NCI-H2029 treated with DMSO at 0.1 percent for 48 hours (cell line): ENCODE measurements around the gene ARID5A.
"Not testable (repeated sequence)": the region's sequence is repeated elsewhere in the genome, so short reads cannot be mapped to it uniquely, and the experiment has no call there.

Experiments
- DNase-seq: peaks from one replicate; lab custom pipeline; 2025; lab: John Stamatoyannopoulos, UW

ARID5A gene

DNA sequence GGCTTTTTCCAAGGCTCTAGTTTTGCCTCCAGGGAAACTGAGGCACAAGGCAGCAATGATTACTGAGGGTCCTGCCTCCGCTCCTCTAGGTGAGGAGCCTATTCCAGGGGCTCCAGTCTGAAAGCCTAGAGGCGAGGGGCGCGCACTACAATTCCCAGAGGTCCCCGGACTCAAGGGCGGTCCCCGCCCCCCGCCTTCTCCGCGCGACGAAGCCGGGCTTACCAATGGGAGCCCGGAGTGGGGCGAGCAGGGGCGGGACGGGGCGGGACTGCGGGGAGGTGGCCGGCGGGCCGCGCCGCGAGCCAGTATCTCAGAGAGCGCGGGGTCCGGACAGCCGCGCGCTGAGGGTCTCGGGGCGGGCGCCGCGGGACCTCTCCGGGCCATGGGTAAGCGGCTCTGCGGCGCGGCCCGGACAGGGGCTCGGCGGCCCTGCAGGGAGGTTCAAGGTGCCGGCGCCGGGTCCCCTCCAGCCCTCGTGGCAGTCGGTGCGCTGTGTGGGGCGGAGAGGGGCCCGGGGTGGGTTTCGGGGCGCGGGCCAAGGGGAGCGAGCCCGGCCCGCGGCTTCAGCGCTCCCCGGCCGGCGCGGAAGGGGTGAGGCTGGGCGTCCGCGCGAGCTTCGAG lies at the start of gene ARID5A:
Gene ARID5A (plus strand): TSS at position 308 of the 621 bp plus-strand sequence. CDS start 75 bp downstream, at position 383.
- DNase-seq, result peak; percentile 8

DNA sequence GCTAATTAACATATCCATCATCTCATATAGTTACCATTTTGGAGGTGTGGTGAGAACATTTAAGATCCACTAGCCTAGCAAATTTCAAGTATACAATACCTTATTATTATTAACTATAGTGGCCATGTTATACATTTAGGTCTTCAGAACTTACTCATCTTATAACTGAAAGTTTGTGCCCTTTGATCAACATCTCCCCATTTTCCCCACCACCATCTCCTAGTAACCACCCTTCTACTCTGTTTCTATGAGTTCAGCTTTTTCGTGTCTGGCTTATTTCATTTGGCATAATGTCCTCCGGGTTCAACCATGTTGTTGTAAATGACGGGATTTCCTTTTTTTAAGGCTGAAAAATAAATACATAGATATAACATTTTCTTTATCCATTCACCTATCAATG lies 47.3 kb upstream of the ARID5A start:
- DNase-seq, result no peak

DNA sequence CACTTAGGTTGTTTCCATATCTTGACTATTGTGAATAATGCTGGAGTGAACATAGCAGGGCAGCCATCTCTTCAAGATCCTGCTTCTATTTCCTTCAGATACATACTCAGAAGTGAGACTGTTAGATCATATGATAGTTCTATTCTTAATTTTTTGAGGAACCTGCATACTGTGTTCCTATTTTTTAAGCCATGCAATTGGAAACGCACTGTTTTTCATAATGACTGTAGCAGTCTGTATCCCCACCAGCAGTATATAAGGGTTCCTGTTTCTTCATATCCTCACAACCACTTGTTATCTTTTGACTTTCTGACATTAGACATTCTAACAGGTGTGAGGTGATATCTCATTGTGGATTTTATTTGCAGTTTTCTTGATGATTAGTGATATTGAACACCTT lies 46.9 kb upstream of the ARID5A start:
- no peak for DNase-seq

GRCh38 chr2:96491860-96492497 lies 44.6 kb upstream of the ARID5A start:
- no peak for DNase-seq

DNA sequence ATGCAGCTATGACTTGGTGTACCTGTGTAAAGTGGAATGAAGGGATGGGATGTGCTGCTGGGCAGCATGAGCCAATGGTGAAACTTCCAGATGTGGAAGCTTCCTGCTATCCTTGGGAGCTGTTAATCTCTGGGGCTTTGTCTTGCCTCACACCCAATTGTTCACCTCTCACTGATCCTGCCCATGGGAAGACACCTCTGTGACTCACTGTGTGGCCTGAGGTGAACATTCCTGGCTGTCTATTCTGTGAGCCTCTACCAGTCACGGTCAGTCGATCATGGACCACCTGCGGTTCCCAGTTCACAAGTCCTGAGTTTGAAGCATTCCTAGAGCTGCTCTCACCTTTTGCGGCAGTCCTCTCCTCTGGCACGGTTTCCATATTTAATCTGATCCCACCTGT lies 43.5 kb upstream of the ARID5A start:
- no peak for DNase-seq

DNA sequence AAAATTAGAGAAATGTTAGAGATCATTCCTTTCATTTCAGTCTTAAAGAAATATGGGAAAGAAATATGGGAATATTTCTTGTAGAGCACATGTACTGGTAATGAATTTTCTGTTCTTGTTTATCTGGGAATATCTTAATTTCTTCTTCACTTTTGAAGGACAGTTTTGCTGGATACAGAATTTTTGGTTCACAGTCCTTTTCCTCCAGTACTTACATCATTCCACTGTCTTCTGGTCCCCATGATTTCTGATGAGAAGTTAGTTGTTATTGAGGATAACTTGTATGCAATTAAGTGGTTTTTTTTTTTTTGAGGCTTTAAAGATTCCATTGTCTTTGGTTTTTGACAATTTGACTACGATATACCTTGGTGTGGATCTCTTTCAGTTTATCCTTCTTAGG lies 42.4 kb upstream of the ARID5A start:
- no peak for DNase-seq

- DNase-seq, result no peak
These were observed 40.4 kb upstream of the ARID5A start for GRCh38 chr2:96495982-96496629.

DNA sequence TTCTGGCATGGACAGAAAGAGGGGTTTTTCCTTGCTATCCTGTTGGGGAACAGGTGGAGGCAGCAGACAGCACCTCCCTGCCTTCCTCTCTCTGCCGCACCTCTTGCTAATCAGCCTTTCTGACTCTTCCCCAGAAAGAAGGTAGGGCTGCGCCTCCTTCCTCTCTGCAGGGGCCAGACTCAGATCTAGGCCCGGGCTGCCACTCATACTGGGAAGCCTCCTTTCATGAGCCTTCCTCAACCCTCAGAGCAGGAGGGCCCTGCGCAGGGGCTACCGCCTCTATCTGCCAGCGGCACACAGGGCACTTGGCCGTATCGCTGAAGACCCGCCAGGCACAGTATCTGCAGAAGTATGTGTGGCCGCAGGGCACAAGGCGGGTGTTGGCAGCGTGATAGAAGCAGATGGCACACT lies 38.5 kb upstream of the ARID5A start:
- no peak for DNase-seq

GRCh38 chr2:96498611-96499010 lies 37.9 kb upstream of the ARID5A start:
- DNase-seq, result not testable (repeated sequence)

DNA sequence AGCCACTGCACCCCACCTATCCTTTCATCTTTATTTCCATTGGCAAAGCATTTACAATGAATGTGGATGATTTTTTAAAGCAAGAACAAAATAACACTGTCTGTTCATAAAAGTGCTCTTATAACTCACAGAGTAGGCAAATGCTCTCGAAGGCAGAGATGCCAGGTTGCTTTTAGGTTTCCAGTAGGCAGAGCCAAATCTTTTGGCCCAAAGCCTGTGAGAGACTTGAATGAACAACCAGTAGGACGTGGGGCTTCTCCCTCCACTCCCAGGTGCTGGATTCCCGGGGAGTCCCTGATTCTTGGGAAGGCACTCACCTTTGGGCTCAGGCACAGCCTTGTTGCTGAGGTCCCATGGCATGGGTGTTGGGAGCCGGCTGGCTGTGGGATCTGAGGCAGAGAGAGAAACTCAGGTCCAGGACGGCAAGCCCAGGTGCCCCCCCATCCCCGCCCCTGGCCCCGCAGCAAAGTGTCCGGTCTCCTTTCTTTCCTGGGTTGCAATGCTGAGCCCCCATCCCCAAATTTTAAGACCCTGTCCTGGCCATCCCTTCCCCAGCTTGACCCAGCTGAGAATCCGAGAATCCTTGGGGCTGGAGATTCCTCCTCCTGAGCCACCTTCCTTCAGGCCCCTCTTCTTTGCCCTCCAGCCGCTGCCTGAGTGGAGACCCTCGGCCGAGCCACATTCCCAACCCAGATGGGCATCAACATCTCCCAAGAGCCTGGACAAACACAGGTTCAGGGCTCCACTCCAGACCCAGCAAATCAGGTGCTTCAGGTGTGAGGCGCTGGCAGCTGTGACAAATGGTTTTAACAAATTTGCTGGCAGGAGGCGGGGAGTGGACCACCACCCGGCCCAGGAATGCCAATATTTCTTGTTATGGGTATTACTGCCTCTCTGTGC lies 37.2 kb upstream of the ARID5A start:
- DNase-seq, result no peak

- no peak for DNase-seq
These were observed 36.0 kb upstream of the ARID5A start for GRCh38 chr2:96500385-96501066.

GRCh38 chr2:96501471-96501874 lies 35.1 kb upstream of the ARID5A start:
- no peak for DNase-seq

DNA sequence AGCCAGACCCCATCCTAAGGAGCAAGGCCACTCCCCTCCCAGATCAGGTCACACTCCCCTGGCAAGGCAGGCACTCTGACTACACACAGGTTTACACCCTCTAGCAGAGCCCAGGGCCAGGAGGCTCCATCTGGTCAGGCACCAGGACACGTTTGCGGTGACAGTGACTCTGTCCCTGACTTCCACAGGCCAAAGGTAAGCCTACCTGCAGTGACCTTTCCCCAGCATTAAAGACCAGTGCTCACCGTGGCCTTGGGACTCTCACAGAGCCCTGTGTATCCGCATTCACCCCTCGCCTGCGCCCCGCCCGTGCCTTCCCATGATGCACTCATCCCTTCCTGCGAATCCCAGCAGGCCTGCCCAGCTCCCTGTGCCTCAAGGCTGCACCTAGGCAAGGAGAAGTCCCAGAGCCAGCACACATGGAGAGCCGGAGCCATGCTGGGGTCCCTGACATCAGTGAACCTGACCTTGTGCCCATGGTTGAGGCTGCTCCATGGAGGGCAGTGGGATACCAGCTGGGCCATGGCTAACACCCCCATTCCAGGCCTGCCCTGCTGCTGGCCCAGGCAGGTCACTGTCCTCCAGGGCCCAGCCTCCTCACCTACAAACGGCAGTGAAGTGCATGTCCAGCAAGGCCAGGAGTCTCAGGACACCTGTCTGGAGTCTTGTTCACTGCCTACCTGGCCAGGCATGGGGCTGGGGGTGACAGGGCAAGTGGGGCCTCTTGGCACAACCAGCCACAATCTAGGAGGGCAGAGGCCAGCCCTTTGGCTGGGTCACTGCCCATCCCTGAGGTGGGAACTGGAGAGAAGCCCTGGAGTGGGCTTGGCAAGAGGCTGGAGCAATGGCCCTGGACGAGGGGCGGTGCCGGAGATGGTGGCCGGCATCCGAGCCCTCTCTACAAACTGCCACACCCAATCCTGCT lies 34.4 kb upstream of the ARID5A start:
- no peak for DNase-seq

- no peak for DNase-seq
These were observed 33.5 kb upstream of the ARID5A start for GRCh38 chr2:96502891-96503636.

DNA sequence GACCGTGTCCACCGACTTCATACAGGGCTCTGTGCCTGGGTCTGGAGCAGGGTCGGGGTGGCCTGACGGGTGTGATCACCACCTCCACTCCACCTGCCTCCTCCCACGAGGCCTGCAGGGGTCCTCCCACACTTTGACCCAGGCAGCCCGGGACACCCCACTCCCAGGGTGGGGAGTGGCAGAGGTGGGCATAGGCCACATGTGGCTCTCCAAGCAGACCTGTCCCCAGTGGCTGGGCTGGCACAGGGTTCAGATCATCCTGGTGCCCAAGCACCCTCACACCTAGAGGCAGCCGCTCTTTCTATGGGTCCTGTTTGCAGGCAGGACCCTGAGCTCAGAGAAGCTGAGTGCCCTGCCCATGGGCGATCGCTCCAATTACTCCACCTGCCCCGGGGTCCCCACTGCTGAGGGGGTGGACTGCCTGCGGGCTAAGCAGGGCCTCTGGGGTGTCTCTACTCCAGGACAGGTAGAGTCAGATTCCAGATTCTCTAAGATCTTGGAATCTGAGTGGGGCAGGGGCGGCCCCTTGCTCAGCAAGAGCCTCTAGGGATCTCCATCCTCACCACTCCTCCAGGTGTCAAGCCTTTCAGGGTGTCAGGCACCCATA lies 32.8 kb upstream of the ARID5A start:
- no peak for DNase-seq

DNA sequence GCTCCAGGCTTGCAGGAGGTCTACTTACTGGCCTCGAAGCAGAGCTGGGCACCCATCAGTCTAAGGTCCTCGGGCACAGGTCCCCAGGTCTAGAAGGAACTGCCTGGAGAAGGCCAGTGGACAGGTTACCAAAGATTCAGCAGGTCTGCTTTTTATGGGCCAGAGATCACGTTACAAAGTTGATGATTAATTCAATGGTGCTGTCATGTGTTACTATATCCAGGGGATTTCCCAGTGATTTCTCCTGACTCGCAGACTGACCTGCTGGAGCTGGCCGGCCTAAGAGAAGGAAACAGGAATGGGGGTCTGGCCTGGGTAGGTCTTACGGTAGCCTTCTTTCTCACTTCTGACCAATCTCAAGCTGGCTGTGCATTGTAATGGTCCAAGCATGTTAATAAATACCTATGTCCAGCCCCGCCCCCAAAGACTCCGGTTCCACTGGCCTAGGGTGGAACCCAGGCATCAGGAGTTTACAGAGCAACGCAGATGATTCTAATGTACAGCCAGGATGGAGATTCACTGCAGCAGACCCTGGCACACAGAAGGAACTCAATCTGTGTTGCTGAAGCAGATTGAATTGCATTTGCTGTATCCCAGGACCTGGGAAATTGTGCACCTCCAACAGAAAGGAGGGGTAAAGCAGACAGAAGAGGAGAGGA lies 31.2 kb upstream of the ARID5A start, which contains the start of gene NEURL3:
Gene NEURL3 (minus strand): TSS at position 127 of the 659 bp plus-strand sequence. CDS start 71 bp downstream, at position 56.
- DNase-seq, result no peak

GRCh38 chr2:96506016-96506906 lies 30.3 kb upstream of the ARID5A start:
- no peak for DNase-seq

DNA sequence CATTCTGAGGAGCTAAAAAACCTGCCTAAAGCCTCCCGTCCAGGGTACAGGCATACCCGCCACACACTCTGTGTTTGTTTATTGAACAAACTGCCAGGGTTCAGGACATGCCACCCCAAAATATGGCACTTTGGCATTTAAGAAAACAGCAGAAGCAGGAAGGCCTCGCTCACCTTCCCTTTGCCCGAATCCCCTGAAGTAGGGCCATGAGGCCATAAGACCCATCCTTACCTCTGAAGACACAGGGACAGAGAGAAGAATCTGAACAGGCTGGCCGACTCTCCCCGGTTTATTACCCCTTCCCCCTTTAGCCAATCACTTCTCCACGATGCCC lies 29.7 kb upstream of the ARID5A start:
- DNase-seq, result no peak
